Duodenal mucosa (tissue), 2 donors: ENCODE measurements around the gene EIF2B1.

Source experiments
- H3K27ac ChIP-seq: one replicate; pipeline ENCODE4 v1.7.0; 2013; ENCODE audit warnings: low read depth, low read length
- H3K27me3 ChIP-seq, 2 donors: one replicate each; pipeline ENCODE4 v1.7.0; 2013; ENCODE audit warnings: low read length in 2 of 2, control low read depth in 1 of 2; ENCODE audit not compliant: insufficient read depth in 2 of 2, control insufficient read depth in 1 of 2
- H3K36me3 ChIP-seq, 2 donors: one replicate each; pipeline ENCODE4 v1.7.0; 2013; ENCODE audit warnings: low read length in 2 of 2, control low read depth in 1 of 2; ENCODE audit not compliant: insufficient read depth in 2 of 2, control insufficient read depth in 1 of 2
- H3K4me1 ChIP-seq, 2 donors: one replicate each; pipeline ENCODE4 v1.7.0; 2013; ENCODE audit warnings: low read length in 2 of 2, control low read depth in 1 of 2; ENCODE audit not compliant: insufficient read depth in 2 of 2, control insufficient read depth in 1 of 2
- H3K4me3 ChIP-seq, 2 donors: one replicate each; pipeline ENCODE4 v1.7.0; 2013; ENCODE audit warnings: low read length in 2 of 2, low read depth in 1 of 2
- H3K9ac ChIP-seq, 2 donors: one replicate each; pipeline ENCODE4 v1.7.0; 2013; ENCODE audit warnings: low read length in 2 of 2, low read depth in 1 of 2
- H3K9me3 ChIP-seq, 2 donors: one replicate each; pipeline ENCODE4 v1.7.0; 2013; ENCODE audit warnings: low read length in 2 of 2, control low read depth in 1 of 2; ENCODE audit not compliant: control insufficient read depth in 1 of 2

The EIF2B1 gene

GRCh38 chr12:123573870-123574269 is 59.6 kb downstream of the EIF2B1 start:
- H3K4me3 ChIP-seq = no peak overlapping the region
- no peaks in the 10 kb centered on the region for H3K9me3 ChIP-seq
- no peaks in the 10 kb centered on the region for H3K36me3 ChIP-seq
- H3K4me1 ChIP-seq = no peaks in the 10 kb centered on the region
- H3K9ac ChIP-seq = no peak overlapping the region
- H3K27me3 ChIP-seq = no peaks in the 10 kb centered on the region
- H3K27ac ChIP-seq = no peak overlapping the region

- Histone ChIP-seq H3K36me3 (no peaks in the 10 kb centered on the region), H3K9me3 (no peaks in the 10 kb centered on the region), H3K4me3 (no peak overlapping the region), H3K9ac (no peak overlapping the region), H3K27ac (no peak overlapping the region), H3K4me1 (no peaks in the 10 kb centered on the region), H3K27me3 (no peaks in the 10 kb centered on the region)
Measured at GRCh38 chr12:123572391-123572790, 61.1 kb downstream of the EIF2B1 start.

- Histone ChIP-seq H3K4me3 (no peak overlapping the region), H3K4me1 (no peaks in the 10 kb centered on the region), H3K9me3 (no peaks in the 10 kb centered on the region), H3K27me3 (no peaks in the 10 kb centered on the region), H3K27ac (no peak overlapping the region), H3K36me3 (no peaks in the 10 kb centered on the region), H3K9ac (no peak overlapping the region)
Measured at GRCh38 chr12:123571343-123571813, 62.1 kb downstream of the EIF2B1 start.
